Esophagus muscularis mucosa (tissue), 4 donors: ENCODE measurements around the gene OR2L2.

Source experiments
- EP300 ChIP-seq: sonication (generic); formaldehyde crosslinking; IDR thresholded peaks from one replicate; pipeline ENCODE4 v1.6.1; 2017; ENCODE audit warnings: antibody characterized with exemption
- POLR2A ChIP-seq: fragments of 450-650 bp; IDR thresholded peaks from one replicate; pipeline ENCODE4 v1.6.1; 2017; ENCODE audit warnings: antibody characterized with exemption, moderate library complexity, mild to moderate bottlenecking, low read depth
- POLR2AphosphoS5 ChIP-seq, 2 donors: sonication (generic); formaldehyde crosslinking; IDR thresholded peaks; one replicate each; pipeline ENCODE4 v1.6.1; 2017; ENCODE audit warnings: antibody characterized with exemption in 2 of 2
- TF ChIP-seq, protein P1 (sequence below), 3 experiments: fragments of 200-600 bp in 2 of 3; fragments of 450-650 bp in 1 of 3; sonication (generic) in 2 of 3; IDR thresholded peaks; one replicate each; pipeline ENCODE4 v1.5.1; 2017 to 2019; ENCODE audit warnings: antibody characterized with exemption in 3 of 3, mild to moderate bottlenecking in 2 of 3, moderate library complexity in 1 of 3

- TF ChIP-seq, protein P1, sequence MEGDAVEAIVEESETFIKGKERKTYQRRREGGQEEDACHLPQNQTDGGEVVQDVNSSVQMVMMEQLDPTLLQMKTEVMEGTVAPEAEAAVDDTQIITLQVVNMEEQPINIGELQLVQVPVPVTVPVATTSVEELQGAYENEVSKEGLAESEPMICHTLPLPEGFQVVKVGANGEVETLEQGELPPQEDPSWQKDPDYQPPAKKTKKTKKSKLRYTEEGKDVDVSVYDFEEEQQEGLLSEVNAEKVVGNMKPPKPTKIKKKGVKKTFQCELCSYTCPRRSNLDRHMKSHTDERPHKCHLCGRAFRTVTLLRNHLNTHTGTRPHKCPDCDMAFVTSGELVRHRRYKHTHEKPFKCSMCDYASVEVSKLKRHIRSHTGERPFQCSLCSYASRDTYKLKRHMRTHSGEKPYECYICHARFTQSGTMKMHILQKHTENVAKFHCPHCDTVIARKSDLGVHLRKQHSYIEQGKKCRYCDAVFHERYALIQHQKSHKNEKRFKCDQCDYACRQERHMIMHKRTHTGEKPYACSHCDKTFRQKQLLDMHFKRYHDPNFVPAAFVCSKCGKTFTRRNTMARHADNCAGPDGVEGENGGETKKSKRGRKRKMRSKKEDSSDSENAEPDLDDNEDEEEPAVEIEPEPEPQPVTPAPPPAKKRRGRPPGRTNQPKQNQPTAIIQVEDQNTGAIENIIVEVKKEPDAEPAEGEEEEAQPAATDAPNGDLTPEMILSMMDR (IDR thresholded peaks at IDR 0.05) = no peak
- TF ChIP-seq EP300 (no peak), POLR2A (no peak), POLR2AphosphoS5 (IDR thresholded peaks at IDR 0.05) (no peak)
Observed at GRCh38 chr1:247998811-247999210, 31.1 kb upstream of the OR2L2 start.
